Gastrocnemius medialis (tissue), 4 donors: ENCODE measurements around the gene MEAF6. TPM values are rescaled to one million over a fixed set of nuclear protein-coding genes. Genes with fewer than 3 reads are reported as not detected.

Experiments used
- ATAC-seq, 2 donors: fragments of 150-250 bp; one replicate each; pipeline ENCODE4 v1.9.1; 2016
- DNase-seq, 2 donors: peaks; one replicate each; pipeline ENCODE4 v3.0.0-alpha.2; 2019
- H3K27ac ChIP-seq, 4 donors: fragments of 200-600 bp; sonication (generic); 1 replicate in 1 of 4; 2 replicates in 3 of 4; pipeline ENCODE4 v1.5.1; 2016 to 2018; ENCODE audit warnings: mild to moderate bottlenecking in 2 of 4, moderate library complexity in 1 of 4
- H3K27me3 ChIP-seq, 3 donors: fragments of 200-600 bp; sonication (generic) in 2 of 3; 1 replicate in 1 of 3; 2 replicates in 2 of 3; pipeline versions ENCODE4 v1.5.1 to v1.6.0; 2016 to 2019; ENCODE audit warnings: mild to moderate bottlenecking in 1 of 3, moderate library complexity in 1 of 3
- H3K36me3 ChIP-seq, 2 donors: fragments of 200-600 bp; sonication (generic) in 1 of 2; one replicate each; pipeline ENCODE4 v1.5.1; 2017 to 2018
- H3K4me1 ChIP-seq, 2 donors: fragments of 200-600 bp; sonication (generic) in 1 of 2; one replicate each; pipeline ENCODE4 v1.5.1; 2016 to 2017; ENCODE audit warnings: mild to moderate bottlenecking in 2 of 2
- H3K4me3 ChIP-seq, 4 donors: fragments of 200-600 bp; sonication (generic) in 3 of 4; 1 replicate in 1 of 4; 2 replicates in 3 of 4; pipeline ENCODE4 v1.5.1; 2016 to 2019; ENCODE audit warnings: mild to moderate bottlenecking in 2 of 4
- H3K9me3 ChIP-seq, 3 donors: fragments of 200-600 bp; sonication (generic) in 2 of 3; 1 replicate in 1 of 3; 2 replicates in 2 of 3; pipeline ENCODE4 v1.5.1; 2016 to 2019
- CTCF ChIP-seq, 5 experiments: fragments of 450-650 bp in 3 of 5; fragments of 200-600 bp in 2 of 5; sonication (generic) in 2 of 5; IDR thresholded peaks in 4 of 5; conservative IDR thresholded peaks in 1 of 5; 1 replicate in 4 of 5; 2 replicates in 1 of 5; pipeline ENCODE4 v1.5.1; 2016 to 2019; ENCODE audit warnings: antibody characterized with exemption in 5 of 5, mild to moderate bottlenecking in 3 of 5, moderate library complexity in 3 of 5
- POLR2A ChIP-seq, 2 donors: fragments of 450-650 bp; IDR thresholded peaks; one replicate each; pipeline ENCODE4 v1.6.1; 2017; ENCODE audit warnings: antibody characterized with exemption in 2 of 2, mild to moderate bottlenecking in 2 of 2, moderate library complexity in 2 of 2
- in situ Hi-C, 4 donors: fragments of 200-750 bp; cut with MboI; loops; one replicate each; pipeline versions ENCODE4 v1.15.0 to v1.8.0; 2017; ENCODE audit warnings: low sequenced_read_pairs in 4 of 4
- intact Hi-C: fragments of 100-400 bp; cut with DNase I; formaldehyde crosslinking; loops from one replicate; pipeline ENCODE4 v1.15.1; 2023; ENCODE audit warnings: low total_unique reads
- total RNA-seq, 4 donors: library from RNA; depleted of rRNA; stranded (reverse); fragments of >200 nt; gene quantifications; one replicate each; pipeline versions ENCODE4 v1.1.0 to v1.2.3, GENCODE V29; 2016

Gene MEAF6
- total RNA-seq, 4 donors from 2014 or later: 72.1 to 81.0 (median 74.5) TPM

GRCh38 chr1:37453647-37454046 lies 60.9 kb downstream of the MEAF6 start:
- DNase-seq (no peak), ATAC-seq (no peak)
- peak overlapping the region in 1 of 4 donors; percentile 36 for H3K27ac ChIP-seq
- no peaks in the 10 kb centered on the region for H3K36me3 ChIP-seq
- peaks cover 11 to 12% (median 12%) of the 10 kb centered on the region in 3 donors for H3K27me3 ChIP-seq
- in situ Hi-C loops (loop anchor here (10.0 kb wide), 1 partner anchor 231 kb away; no protein-coding TSS in a partner anchor), intact Hi-C loops (no loop called here)
- peaks cover 6 to 8% of the 10 kb centered on the region in 2 donors for H3K4me1 ChIP-seq
- TF ChIP-seq CTCF (IDR thresholded peaks at IDR 0.05 in 4 of 5, conservative IDR thresholded peaks at IDR 0.05 in 1 of 5) (no peak), POLR2A (IDR thresholded peaks at IDR 0.05) (no peak)
- no peak overlapping the region for H3K4me3 ChIP-seq
- H3K9me3 ChIP-seq: no peaks in the 10 kb centered on the region

- peaks cover 6 to 8% of the 10 kb centered on the region in 2 donors for H3K4me1 ChIP-seq
- peaks cover 21 to 24% (median 23%) of the 10 kb centered on the region in 3 donors for H3K27me3 ChIP-seq
- H3K9me3 ChIP-seq: no peaks in the 10 kb centered on the region
- in situ Hi-C loops (loop anchor here (10.0 kb wide), 1 partner anchor 232 kb away; no protein-coding TSS in a partner anchor), intact Hi-C loops (no loop called here)
- no peak overlapping the region for H3K27ac ChIP-seq
- DNase-seq: no peak
- H3K4me3 ChIP-seq: no peak overlapping the region
- TF ChIP-seq CTCF (IDR thresholded peaks at IDR 0.05 in 4 of 5, conservative IDR thresholded peaks at IDR 0.05 in 1 of 5) (no peak), POLR2A (IDR thresholded peaks at IDR 0.05) (no peak)
- no peaks in the 10 kb centered on the region for H3K36me3 ChIP-seq
- ATAC-seq: no peak
Measured at GRCh38 chr1:37452416-37452815, 62.1 kb downstream of the MEAF6 start.

- intact Hi-C loops: no loop called here
- ATAC-seq (no peak), DNase-seq (no peak)
- in situ Hi-C loops: loop anchor here (10.0 to 25.0 kb wide), 3 partner anchors 235 to 888 kb away; no protein-coding TSS in a partner anchor
- no peak overlapping the region for H3K4me3 ChIP-seq
- no peak overlapping the region for H3K27ac ChIP-seq
- no peak for TF ChIP-seq CTCF (IDR thresholded peaks at IDR 0.05 in 4 of 5, conservative IDR thresholded peaks at IDR 0.05 in 1 of 5)
- no peak for TF ChIP-seq POLR2A (IDR thresholded peaks at IDR 0.05)
- no peaks in the 10 kb centered on the region for H3K9me3 ChIP-seq
- H3K27me3 ChIP-seq: peaks cover 34 to 35% (median 34%) of the 10 kb centered on the region in 3 donors
- no peaks in the 10 kb centered on the region for H3K36me3 ChIP-seq
- peaks cover 0 to under 1% of the 10 kb centered on the region in 2 donors for H3K4me1 ChIP-seq
Measured at GRCh38 chr1:37449936-37450335, 64.6 kb downstream of the MEAF6 start.

GRCh38 chr1:37448691-37449417 lies 65.7 kb downstream of the MEAF6 start:
- in situ Hi-C loops (loop anchor here in 3 of 4 donors (25.0 kb wide), 2 partner anchors 737 to 887 kb away; no protein-coding TSS in a partner anchor), intact Hi-C loops (no loop called here)
- peaks cover 34 to 35% (median 34%) of the 10 kb centered on the region in 3 donors for H3K27me3 ChIP-seq
- H3K27ac ChIP-seq: no peak overlapping the region
- DNase-seq (no peak), ATAC-seq (no peak)
- no peaks in the 10 kb centered on the region for H3K36me3 ChIP-seq
- no peak overlapping the region for H3K4me3 ChIP-seq
- no peaks in the 10 kb centered on the region for H3K9me3 ChIP-seq
- no peaks in the 10 kb centered on the region for H3K4me1 ChIP-seq
- no peak for TF ChIP-seq POLR2A (IDR thresholded peaks at IDR 0.05)
- no peak for TF ChIP-seq CTCF (IDR thresholded peaks at IDR 0.05 in 4 of 5, conservative IDR thresholded peaks at IDR 0.05 in 1 of 5)
